HUDEP-2 (cell line): Measurements from ENCODE around the gene ATRAID.
"Not testable (repeated sequence)": the region's sequence is repeated elsewhere in the genome, so short reads cannot be mapped to it uniquely, and the experiment has no call there.

Experiments
- DNase-seq, 76 experiments: peaks; one replicate each; lab custom pipeline; 2025; ENCODE audit not compliant: unreplicated experiment in 76 of 76; lab: John Stamatoyannopoulos, UW

The ATRAID gene

DNA sequence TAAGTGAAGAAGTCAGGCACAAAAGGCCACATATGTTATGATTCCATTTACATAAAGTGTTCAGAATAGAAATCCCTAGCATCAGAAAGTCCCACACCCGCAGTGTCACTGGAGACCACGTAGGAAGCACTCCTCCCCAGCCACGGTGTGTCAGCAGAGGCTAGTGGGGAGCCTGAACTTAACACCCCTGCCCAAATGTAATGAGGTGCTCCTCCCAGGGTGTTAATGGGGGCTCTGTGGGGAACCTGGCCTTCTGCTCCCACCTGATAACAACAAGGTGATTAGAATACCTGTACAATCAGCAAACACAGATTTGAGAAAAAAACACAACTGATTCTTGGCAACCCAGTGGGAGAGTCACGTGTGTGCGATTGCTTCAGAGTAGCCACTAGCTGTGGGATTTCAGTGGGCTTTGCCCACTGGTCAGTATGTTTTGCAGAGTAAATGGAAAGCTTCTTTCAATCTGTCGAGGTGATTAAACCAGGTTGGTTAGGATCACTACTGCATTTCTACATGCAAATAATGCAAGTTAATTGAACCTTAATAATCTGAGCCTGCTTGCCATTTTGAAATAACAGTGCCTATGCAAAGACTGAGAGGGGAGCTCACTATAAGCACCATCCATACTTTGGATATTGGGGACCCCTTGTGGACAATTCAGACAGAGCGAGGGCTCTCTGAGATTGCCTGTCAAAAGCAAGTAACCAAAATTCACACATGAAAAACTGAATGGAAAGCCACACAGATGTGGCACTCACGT lies 20.6 kb upstream of the ATRAID start:
- peak in 52 of 76 experiments; percentile 2 to 69 (median 36) for DNase-seq

DNA sequence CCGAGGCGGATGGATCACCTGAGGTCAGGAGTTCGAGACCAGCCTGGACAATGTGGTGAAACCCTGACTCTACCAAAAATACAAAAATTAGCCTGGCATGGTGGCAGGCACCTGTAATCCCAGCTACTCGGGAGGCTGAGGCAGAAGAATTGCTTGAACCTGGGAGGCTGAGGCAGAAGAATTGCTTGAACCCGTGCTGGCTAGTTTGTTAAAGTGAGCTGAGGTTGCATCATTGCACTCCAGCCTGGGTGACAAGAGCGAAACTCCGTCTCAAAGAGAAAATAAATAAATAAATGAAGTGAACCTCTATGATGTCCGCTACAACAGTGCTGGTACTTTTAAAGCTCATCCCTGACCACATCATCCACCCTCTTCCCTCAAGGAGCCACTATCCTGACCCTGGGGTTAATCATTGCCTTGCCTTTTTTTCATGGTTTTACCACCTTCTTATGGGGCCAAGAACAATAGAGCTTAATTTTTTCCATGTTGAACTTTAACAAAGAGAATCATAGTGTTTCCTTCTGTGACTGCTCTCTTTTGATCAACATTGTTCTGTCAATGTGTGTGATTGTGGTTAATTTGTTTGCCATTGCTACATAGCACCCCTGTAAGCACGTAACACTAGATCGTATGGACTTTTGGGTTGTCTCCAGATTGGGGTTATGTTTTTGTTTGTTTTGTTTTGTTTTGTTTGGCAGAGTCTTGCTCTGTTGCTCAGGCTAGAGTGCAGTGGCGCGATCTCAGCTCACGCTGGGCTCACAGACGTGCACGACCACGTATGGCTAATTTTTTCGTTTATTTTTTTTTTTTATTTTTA lies 17.1 kb upstream of the ATRAID start:
- DNase-seq = no peak

DNA sequence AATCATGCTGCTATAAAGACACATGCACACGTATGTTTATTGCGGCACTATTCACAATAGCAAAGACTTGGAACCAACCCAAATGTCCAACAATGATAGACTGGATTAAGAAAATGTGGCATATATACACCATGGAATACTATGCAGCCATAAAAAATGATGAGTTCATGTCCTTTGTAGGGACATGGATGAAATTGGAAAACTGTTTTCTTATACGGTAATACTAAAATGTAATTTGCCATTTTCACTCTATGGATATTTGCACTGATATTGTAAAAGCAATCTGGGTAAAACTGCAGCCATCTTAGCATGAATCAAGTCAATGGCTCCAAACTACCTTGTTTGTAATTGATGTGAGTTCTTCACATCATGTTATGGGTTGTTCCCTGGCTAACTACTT lies 16.0 kb upstream of the ATRAID start:
- not testable (repeated sequence) for DNase-seq

DNA sequence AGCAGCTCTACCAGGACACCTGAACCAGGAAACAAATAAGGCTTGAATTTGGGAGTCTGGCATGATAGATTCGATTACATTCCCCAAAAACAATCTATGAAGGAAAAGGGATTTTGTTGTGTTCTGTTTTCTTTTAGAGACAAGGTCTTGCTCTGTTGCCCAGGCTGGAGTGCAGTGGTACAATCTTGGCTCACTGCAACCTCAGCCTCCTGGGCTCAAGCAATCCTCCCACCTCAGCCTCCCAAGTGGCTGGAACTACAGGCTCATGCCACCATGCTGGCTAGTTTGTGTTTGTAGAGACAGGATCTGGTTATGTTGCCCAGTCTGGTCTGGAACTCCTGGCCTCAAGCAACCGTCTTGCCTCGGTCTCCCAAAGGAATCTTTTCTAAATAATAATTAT lies 13.8 kb upstream of the ATRAID start:
- DNase-seq = not testable (repeated sequence)

DNA sequence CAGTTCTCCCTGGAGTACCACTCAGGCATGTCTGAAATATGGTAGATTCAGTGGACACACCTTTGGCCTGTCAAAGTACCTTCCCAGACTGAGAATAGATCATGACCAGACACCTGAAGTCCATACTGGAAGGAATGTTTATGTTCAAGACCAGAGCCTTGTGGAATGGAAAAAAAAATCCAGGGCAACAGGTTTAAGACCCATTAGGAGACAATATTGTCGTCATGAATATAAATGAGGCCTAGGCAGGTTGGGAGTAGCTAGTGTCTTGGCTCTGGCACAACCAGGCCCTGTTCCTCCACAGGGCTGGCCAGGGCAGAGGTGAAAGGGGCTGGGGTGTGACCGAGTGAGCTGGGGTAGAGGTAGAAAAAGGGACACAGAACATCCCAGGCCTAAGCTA lies 13.2 kb upstream of the ATRAID start:
- DNase-seq = no peak

DNA sequence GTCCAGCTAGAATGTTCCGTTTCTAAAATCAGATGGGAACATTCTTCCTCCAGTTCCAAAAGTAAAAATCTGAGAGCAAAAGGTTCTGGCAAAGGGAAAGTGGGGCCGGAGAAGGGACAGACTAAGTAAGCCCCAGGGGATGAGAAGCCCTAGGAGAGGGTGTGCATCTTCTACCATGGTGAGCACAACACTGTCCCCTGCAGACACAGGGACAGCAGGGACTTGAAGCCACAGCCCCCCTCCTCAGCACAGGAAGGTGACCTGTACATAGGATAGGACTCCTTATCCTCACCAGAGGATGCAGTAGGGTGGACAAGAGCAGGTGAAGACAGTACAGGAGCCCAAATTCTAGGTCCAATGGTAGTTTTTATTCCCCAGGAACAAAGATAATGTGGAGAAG lies 12.6 kb upstream of the ATRAID start:
- no peak for DNase-seq

DNA sequence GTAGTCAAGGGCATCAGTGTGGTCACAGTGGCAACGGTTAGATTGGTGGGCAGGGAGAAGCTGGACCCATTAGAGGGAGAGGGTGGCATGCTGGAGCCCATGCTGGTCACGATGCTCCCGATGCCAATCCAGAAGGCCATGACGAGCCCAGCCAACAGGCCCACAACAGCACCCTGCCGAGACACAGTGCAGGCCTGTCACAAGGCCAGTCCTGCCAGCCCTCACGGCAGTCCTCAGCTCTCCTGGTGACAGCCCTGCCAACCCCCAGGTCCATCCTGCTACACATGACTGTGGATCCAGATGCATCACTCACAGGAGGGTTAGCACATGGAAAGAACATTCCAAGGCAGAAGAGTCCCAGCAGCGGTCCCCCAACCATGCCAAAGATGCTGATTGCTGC lies 10.2 kb upstream of the ATRAID start:
- DNase-seq = no peak

DNA sequence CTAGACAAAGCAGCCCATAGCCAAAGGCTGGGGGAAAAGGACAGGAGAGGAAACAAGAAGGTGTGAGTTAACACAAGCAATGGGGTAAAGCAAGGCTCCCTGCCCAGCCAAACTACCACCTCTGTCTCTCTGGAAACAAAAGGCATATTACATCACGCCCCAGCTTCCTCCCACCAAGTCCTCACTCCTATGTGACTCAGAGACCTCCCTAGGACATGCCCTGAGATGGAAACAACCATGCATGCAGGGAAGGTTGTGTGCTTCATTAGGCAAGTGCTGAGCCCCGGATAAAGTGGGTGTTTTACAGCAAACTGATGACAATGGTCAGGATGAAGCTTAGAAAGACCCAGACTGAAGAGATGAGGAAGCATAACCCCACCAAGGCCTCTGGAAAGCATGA lies 9.0 kb upstream of the ATRAID start:
- no peak for DNase-seq

DNA sequence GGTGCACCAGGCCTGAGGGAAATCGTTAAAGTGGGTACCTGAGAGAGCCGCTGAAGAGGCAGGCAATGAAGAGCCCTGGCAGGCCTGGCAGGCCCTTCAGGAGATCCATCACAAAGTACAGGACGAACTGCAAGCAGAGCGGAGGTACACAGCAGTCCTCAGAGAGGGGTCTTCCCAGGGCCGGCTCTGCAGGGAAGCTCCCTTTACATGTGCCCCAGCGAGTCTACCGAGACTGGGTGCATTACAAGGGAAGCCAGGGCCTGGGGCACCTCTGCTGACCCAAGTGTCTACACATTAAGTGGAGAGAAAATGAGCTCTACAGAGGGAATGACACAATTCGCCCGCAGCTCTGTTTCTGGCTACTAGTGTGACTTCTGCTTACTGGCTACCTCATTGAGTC lies 8.1 kb upstream of the ATRAID start:
- DNase-seq = no peak

DNA sequence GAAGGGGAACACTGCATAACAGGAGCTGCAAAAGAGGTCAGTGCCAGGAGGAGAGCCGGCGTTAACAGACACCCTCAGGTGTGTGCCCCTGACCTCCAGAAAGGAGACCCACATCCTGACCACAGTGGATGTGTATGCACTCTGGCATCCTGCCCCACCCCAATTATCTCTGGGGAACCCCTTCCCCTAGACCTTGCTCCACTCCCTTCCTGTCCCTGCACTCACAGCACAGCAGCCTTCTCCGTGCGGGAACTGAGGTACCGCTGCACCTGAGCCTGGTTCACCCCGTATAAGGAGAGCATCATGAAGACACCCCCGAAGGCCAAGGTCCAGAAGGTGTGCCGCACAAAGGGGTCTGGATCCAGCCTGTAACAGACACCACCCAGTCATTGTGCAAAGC lies 7.3 kb upstream of the ATRAID start:
- DNase-seq = no peak

DNA sequence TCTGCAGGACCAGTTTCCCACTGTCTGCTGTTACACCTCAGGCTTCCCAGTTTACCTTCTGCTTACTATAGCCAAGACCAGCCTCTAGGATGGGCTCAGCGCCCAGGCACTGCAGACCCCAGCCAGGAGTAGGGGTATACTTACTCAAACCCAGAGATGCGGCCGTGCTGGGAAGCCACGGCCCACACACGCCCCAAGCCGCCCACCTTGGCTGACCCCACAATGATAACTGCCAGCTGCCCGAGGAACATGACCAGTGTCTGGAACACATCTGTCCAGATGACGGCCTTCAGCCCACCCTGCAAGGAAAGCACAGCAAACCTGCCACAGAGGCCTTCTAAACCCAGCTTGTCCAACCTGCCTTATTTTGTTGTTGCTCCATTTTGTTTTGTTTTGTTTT lies 6.6 kb upstream of the ATRAID start:
- no peak for DNase-seq

DNA sequence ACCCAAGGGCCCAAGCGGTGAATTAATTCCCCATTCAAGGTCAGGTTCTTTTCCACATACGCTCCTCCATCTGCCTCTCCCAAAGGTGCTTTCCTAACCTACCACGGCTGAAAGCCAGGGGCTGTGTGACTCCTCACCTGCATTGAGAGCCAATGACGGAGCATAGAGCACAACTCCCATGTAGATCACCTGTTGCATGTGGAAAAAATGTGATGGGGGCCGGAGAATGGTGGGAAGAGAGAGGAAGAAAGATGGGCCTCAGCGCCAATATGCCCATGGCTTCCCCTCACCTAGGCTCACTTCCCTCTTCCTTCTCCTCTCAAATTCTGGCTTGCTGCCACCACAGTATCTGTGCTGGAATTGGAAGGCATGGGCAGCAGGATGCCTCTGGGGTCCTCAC lies 5.5 kb upstream of the ATRAID start:
- DNase-seq = no peak

DNA sequence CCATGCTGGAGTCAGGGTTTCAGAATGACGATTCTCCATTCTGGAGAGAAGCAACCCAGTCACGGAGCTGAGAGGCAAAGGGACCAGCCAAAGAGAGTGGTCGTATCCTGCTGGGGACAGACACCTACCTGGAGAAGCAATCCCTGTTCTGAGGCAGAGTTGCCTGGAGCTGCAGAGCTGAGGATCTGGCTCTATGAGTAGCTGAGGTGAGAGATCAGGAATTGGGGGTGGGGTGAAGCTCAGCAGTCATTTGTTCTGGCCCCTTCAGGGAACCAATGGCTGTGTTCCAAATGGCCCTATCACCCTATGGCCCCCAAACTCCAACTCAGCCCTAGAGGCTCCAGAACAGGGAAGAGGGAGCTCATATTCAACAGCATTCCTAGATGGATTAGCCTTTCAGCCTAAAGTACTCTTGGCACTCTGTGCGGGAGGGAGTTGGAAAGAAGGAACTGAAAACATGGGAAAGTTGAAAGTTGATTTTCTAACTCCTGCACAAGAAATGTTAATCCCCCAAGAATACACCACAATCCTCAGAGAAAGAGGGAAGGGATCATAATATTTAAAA lies 3.3 kb upstream of the ATRAID start:
- DNase-seq = no peak

DNA sequence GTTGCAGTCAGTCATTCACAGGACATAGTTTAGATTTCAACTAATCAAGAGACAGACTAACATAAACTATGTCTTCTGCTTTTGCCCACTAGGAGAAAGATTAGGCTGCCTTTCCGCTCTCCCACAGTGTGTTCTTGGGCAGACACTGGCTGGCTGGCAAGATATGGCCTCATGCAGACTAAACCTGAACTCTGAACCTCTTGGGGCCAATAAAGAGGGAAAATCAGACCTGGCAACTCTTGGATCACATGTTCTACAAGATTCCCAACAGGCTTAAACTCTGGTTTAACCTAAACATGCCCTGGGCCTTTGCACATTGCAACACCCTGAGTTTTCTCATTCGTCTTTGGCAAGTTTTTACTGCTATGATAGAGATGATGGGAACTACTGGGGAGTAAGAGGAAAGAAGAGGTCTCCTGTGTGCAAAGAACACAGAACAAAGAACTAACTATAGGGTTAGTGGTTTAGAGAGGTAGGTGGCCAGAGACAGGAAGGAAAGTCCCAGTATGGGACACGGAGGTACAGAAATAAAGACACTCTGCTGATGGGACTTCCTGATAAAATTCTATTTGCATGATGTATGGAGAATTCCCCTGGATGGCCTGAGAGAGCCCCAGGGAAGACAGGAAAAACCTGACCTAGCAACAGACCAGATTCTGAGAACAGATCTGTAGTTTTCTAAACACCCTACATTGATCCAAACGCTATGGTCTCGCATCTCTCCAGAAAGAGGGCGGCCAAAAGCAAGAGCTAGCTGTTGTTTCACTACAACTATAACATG lies 2.0 kb upstream of the ATRAID start:
- peak in 9 of 76 experiments; percentile 7 to 43 (median 27) for DNase-seq

DNA sequence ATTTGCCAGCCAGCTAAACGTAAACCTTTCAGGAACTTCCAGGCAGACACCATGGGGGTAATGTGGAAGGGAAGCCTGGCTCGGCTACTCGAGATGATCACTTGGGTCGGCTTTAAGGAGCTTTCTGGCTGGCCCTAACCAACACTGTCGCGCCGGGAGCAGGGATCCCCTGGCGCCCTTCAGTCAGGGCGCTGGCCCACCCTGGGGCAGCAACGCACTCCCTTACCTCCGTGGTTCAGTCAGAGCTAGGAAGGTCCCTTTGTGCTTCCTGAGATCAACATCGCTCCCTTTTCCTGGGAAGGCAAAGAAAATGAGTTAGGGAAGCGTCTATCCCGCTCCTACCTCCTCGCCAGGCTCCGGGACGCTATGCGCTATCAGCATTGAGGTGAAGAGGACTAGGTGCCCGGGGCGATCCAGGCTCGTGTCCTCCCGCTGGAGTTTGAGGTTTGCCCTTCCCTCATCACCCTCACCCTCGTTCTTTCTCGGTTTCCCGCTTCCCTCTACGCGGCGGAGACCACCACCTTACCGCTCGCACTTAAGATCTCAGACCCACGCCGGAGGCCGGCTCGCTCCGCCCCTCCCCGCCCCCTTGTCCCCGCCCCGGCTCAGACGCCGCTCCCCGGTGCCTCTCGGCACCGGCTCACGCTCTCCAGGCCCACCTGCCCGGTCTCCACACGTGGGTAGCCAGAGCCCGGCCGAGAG lies 449 bp upstream of the ATRAID start:
- peak in 3 of 76 experiments; percentile 36 to 62 (median 54) for DNase-seq

DNA sequence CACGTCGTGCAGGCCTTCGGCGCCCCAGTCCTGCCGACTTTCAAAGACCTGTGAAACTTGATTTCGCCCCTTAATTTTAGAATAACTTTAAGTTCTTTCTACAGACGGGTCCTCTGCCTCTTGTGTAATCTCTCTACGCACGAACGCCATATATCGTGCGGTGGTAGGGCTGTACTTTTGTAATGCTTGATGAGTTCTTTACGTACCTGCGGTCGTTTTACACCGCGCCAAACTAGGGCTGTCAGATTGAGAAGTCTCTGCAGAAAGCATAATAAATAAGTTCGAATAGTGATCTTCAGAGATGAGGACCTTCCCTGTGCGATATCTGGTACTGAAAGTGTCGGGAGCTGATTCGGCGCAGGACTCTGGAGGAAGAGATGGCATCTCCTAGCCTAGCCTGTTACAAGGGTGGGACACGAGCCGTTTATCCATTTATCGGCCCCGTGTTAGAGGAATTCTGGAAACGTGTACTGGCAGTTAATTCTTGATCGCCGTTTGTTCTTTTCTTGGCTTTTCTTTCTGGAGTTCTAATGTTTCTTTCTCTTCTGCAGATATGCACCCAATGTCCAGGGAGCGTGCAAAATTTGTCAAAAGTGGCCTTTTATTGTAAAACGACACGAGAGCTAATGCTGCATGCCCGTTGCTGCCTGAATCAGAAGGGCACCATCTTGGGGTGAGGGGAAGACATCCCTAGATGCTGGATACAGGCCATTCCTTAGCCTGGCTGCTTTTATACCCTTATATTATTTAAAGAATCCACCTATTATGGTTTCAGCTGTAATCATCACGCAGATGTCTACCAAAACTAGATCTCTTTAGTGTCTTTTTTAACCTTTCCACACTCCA lies 1.0 kb downstream of the ATRAID start:
- DNase-seq = peak in 35 of 76 experiments; percentile 10 to 76 (median 41)

DNA sequence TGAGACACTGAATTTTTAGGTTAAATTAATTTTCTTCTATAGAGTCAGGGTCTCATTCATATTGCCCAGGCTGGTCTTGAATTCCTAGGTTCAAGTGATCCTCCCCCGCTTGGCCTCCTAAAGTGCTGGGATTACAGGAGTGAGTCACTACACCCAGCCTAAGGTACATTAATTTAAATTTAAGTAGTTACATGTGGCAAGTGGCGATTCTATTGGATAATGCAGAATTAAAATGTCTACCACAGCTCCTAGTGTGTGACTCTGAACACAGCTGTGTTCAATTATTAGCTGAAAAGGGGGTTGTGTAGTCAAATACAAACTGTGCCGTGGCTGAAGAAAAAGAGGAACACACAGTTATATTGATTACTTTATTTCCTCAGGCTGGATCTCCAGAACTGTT lies 3.1 kb downstream of the ATRAID start:
- DNase-seq = no peak

DNA sequence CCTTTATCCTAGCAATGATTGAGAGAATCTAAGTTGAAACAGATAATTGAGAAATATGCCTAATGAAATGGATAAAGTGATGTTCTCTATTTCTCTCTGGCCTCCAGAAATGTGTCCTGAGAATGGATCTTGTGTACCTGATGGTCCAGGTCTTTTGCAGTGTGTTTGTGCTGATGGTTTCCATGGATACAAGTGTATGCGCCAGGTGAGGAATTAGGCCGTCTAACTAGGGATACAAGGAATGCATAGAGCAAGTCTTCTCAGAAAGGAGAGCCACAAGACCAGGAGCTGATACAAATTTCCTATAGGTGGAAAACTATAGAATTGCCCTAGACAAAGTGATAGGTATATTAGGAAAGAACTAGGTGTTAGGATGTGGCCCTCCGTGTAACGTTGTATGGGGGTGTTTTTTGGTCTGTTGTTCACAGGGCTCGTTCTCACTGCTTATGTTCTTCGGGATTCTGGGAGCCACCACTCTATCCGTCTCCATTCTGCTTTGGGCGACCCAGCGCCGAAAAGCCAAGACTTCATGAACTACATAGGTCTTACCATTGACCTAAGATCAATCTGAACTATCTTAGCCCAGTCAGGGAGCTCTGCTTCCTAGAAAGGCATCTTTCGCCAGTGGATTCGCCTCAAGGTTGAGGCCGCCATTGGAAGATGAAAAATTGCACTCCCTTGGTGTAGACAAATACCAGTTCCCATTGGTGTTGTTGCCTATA lies 4.7 kb downstream of the ATRAID start:
- DNase-seq = peak in 2 of 76 experiments; percentile 18 to 22
